HG02970 (cell line): ENCODE measurements around the gene CASR.

ENCODE experiments used
- ATAC-seq: cut with Tn5 transposase; IDR thresholded peaks from one replicate; pipeline ENCODE4 v1.9.1; 2021; ENCODE audit warnings: mild to moderate bottlenecking, moderate library complexity, moderate number of reproducible peaks; ENCODE audit not compliant: unreplicated experiment, low FRiP score

CASR gene

DNA sequence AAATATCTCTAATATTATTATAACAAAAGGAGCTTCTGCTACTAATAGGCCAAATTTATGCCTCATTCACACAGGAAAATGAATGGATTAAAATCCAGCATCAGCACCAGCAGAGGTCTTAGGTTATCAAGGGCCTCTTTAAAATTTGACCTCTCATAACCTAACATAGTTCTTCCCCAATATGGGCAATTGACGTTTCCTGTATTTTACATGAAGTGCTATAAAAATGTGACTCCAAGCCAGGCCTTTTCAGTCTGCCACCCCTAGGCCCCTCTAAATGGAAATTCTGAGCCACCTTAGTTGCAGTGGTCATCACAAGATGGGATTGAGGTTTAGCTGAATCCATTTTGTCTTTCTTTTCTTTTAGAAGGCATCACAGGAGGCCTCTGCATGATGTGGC, 70.1 kb downstream of the CASR start:
- ATAC-seq: no peak

DNA sequence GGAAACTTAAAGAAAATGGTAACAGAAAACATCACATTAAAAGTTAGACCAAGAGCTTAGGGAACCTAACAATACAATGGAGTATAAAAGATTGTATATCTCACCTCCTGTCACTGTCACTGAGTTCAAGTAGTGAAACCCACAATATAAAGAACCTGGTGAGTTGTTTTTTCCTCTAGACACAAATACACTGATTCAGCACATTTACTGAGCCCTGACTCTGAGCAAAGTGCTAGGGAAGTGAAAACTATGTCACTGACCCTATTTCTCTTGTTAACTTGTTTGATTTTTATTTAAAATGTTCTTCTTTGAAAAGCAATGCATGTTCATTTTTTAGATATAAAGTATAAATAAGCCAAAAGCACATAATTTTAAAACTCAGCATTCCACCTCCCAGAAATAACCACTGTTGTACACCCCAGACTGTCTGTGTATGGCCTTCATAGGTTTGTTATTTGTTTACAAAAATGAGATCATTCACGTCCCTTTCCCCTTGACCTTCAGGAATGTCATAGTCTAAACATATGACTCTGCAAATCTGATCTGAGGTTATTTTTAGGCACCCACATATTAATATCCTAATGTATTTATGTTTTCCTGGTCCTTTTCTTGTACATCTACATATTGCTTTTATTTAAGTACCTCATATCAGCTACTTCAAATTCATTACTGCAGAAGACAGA, 72.4 kb downstream of the CASR start:
- ATAC-seq: no peak

DNA sequence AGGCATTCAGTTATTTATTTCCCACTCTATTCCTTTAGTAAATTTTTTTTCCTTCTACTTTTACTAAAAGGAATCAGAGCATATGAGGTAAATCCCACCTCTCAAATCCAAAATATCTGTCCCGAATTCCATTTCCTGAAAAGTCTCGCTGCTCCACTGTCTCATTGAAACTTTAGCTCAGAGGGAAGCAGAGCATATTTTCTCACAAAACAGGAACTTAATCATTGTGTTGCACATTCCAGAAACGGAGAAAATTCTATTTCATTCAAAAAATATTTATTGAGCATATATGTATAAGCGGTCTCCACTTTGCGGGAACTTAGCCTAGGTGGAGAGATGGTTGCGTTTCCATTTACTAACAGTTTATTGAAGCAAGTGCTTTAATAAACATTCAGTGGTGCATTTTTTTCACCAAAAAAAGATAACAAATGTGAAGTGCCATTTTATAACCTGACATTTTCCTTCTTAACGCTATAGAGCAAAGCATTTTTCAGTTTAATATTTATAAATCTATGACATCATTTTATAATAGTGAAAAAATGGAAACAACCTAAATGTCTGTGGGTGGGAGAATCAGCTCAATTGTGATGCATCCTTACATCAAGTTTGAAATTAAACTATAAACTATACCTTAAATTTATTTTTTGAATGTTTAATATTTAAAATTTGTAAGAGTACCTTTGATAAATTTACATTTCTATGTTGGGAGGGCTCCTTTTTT, 74.3 kb downstream of the CASR start:
- ATAC-seq: no peak

DNA sequence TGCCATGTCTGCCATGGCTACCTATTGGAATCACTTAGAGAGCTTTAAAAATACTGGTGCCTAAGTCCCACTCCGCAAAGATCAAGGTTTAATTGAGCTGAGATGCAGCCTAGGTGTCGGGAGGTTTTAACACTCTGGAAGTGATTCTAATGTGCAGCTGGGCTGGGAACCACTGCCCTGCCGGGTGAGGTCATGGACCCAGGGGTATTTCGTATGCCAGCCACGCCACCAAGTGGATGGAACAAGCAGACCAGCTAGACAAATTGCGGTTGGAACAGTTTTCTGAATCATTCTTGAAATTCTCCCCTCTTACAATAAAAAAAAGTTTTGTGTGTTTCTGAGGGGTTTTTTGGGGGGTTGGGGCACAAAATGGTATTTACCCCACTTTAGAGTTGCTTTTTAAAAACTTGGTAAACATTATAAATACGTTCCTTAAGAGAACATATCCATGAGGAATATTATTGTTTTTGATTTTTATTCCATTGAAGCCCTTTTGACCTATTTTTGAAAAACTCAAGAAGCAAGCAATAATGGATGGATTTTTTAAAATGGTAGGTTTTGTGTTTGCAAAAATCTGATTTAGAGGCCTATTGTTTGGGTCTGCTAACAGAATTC, 75.4 kb downstream of the CASR start:
- no peak for ATAC-seq

DNA sequence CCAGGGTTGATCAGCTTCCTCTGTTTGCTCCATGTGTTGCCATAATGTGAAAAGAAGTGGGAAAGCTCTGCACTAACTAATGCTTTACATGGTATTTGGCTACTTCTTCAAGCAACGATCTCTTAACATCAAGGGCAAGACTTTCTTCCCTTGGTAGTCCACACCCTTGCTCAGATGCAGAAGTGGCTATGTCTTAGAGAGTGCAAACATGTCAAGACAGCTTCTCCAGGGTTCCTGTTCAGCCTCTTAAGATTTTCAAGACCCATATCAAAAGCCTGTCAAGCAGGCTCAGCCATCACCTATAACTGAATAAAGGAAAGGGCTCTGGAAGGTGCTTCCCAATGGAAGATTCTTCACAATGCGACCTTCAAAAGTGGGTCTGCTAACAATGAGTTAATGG, 76.7 kb downstream of the CASR start:
- no peak for ATAC-seq

DNA sequence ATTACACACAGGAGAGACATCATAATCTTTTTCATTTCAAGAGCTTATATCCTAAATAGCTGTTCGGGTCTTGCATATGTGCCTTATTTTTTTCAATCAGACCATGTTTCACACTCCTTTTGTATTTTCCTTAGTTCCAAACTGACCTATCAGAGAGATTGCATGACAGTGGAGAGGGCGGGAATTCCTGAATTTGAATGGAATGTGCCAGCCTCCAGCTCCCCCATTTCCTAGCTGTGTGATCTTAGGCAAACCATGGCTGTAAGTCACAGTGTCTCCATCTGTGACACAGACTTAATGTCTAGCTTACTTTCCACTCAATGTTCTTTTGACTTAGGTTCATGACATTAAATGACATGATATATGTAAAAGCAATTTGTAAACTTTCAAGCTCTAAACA, 79.6 kb downstream of the CASR start:
- ATAC-seq: no peak

DNA sequence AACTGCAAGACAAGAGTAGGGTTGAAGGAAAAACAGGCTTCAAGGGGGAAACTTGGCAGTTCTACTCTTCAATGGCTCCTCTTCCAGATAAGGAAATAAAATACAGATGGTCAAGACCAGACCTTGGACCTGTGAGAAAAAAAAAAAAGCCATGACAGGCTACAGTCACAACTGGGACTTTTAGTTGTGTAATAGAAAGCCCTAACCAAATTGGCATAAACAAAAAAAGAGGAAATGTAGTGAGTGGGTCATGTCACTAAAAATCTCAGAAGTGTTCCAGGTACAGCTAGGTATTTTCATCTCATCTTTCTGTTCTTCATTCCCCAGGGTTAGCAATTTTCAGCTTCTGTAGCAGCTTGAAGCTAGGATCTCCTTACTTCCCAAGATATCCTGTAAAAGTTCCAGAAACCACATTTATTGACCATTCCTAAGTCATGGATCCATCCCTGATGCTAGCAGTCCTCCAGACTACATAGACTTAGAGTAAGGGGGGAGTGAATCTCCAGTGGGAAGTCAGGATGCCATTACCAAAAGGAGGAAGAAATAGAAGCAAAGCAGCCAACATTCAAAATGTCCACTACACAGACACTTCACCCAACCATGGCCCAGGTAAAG, 80.6 kb downstream of the CASR start:
- no peak for ATAC-seq

DNA sequence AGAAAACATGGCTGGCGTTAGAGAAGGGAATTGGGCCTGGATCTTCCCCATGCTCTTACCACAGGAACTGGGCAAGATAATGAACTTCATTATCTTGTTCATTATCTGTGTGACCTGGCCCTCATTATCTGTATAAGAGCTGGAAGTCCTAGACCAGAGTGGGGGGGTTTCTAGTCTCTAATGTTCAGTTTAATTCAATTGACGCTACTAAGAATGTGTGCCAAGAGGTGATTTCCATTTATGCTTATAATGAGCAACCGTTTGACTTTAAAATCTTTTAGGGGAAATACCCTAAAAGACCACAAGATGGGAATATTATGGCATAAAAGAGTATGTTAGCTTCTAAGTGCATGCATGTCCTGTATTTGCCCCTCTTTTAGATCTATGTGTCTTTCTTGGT, 82.5 kb downstream of the CASR start:
- ATAC-seq: no peak

DNA sequence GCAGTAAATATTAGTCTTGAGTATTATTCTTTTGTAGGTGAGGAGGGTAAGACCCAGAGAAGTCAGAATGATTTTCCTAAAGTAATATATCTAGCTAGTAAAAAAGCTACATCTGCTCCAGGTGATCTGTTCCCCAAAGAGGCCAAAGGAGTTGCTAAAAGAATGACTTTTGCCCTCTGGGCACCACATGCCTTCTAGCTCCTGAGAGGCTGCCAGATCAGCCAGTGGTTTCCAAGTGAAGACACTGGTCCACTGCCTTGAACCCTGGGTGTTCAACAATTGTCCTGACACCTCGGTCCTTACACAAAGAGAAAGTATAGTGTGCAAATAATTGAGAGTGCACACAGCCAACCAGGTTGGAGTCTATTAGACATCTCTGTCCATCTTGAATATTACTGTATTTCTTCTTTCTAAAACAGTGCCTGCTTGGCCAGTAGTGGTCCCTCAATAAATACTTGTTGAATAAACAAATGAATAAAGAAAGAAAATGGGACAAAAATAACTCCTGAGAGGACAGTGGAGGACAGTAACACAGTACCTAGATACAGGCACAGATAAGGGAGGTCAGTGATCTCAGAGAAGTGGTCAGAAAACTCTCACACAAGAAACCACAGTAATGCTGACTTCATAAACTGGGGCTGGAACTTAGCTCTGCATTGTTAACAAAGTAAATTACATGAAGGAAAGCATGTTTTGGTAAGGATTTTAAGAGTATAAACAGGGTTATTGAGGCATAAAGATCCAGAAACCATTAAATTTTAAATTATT, 85.0 kb downstream of the CASR start:
- no peak for ATAC-seq

DNA sequence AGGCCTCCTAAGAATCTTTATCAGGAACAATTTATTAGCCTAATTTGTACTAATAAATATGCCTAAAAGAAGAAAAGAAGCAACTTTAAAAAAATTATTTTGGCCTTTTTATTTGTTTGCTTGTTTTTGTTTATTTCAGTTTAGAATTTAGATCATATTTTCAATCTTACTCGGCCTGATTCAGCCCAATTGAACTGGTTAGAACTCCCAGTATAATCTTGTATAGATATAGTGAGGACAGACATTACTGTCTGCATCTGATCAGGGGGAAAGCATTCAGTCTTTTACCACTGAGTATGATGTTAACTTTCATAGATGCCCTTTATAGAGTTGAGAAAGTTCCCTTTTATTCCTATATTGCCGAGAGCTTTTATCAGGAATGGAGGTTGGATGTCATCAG, 85.6 kb downstream of the CASR start:
- no peak for ATAC-seq

DNA sequence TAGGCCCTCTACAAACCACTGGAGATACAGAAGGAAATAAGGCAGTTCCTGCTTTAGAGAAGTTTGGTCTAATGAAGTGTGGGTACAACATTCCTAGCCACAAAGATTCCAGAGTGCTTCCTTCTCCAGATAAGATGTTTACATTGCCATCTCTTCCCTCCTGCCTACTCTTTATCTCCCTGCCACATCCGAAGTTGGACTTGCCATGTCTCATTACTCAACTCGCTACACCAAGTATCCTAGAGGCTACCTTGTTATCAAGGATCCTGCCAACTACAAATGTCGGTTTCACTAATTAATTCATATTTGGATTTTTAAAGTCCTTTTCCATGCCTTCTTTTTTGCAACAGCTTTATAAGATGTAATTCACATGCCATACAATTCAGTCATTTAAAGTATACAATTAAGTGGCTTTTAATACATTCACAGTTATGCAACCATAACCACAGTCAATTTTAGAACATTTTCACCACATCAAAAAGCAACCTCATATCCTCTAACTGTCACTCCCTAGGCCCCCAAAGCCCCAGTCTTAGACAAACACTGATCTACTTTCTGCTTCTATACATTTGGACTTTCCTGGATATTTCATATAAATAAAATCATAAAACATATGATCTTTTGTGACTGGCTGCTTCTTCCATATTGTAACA, 87.9 kb downstream of the CASR start:
- ATAC-seq: no peak

DNA sequence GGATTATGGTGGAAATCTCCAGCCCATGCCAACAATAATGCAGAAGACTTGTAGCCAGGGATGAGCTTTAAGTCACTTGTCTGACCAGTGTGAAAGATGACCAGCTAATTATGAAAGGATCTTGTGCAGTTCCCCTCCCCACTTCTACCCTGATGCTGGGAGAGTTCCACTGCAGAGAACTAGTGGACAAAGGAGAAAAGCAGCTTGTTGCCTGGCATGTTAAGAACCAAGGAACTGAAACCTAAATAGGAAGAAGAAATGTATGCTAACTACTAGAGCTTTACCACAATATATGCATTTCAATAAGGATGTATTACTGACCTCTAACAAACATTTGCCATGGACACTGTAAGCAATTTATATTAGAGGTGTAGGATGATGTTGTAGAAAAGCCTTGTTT, 89.4 kb downstream of the CASR start:
- ATAC-seq: no peak

DNA sequence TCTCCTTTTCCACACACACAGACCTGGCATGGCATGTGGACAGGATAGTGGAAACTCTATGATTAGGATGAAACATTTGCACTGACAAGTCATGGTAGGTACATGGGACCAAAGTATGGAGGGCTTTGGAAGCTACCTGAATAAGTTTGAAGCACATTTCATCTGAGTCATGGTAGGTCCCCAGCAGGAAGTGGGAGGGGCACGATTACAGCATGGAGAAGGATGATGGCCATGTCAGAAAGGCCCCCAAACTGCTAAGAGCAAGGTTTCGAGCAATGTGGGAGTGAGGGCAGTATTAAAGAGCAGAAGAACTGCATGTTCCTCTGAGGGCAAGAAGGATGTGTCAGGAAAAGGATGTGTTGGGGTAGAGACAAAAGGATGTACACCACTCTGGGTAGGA, 90.0 kb downstream of the CASR start:
- no peak for ATAC-seq

DNA sequence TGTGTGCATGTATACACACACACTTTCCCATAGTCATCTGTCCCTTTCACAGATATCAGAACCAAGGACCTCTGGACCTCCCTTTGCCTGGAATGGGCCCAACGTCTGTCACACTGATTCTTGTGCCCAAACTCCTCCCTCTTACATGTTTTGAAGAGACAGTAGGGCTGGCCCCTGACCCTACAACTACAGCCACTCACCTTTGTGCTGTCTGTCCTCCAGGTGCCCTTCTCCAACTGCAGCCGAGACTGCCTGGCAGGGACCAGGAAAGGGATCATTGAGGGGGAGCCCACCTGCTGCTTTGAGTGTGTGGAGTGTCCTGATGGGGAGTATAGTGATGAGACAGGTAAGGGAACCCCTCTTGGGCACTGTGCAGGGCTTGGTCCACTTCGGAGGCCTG, 98.4 kb downstream of the CASR start:
- no peak for ATAC-seq

DNA sequence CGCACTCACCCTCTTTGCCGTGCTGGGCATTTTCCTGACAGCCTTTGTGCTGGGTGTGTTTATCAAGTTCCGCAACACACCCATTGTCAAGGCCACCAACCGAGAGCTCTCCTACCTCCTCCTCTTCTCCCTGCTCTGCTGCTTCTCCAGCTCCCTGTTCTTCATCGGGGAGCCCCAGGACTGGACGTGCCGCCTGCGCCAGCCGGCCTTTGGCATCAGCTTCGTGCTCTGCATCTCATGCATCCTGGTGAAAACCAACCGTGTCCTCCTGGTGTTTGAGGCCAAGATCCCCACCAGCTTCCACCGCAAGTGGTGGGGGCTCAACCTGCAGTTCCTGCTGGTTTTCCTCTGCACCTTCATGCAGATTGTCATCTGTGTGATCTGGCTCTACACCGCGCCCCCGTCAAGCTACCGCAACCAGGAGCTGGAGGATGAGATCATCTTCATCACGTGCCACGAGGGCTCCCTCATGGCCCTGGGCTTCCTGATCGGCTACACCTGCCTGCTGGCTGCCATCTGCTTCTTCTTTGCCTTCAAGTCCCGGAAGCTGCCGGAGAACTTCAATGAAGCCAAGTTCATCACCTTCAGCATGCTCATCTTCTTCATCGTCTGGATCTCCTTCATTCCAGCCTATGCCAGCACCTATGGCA, 100.5 kb downstream of the CASR start:
- no peak for ATAC-seq

DNA sequence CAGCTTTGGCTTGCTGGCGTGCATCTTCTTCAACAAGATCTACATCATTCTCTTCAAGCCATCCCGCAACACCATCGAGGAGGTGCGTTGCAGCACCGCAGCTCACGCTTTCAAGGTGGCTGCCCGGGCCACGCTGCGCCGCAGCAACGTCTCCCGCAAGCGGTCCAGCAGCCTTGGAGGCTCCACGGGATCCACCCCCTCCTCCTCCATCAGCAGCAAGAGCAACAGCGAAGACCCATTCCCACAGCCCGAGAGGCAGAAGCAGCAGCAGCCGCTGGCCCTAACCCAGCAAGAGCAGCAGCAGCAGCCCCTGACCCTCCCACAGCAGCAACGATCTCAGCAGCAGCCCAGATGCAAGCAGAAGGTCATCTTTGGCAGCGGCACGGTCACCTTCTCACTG, 101.0 kb downstream of the CASR start:
- no peak for ATAC-seq

DNA sequence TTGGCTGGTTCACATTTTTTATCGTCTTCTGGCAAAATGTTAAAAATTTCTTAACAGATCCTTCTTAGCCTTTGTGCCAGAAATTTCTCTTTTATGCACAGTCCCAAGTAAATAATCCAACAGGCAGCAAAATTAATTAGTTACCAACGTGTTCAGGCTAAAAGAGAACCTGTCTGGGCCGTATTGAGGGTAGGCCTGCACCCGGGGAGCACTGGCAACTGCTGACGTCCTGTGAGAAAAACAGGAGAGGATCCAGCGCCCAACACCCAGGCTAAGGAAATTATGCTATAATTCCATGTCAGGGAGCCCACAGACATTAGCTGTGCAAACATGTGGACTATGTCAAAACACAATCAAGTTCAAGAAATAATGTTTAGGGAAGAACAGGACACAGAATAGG, 110.9 kb downstream of the CASR start:
- ATAC-seq: no peak

DNA sequence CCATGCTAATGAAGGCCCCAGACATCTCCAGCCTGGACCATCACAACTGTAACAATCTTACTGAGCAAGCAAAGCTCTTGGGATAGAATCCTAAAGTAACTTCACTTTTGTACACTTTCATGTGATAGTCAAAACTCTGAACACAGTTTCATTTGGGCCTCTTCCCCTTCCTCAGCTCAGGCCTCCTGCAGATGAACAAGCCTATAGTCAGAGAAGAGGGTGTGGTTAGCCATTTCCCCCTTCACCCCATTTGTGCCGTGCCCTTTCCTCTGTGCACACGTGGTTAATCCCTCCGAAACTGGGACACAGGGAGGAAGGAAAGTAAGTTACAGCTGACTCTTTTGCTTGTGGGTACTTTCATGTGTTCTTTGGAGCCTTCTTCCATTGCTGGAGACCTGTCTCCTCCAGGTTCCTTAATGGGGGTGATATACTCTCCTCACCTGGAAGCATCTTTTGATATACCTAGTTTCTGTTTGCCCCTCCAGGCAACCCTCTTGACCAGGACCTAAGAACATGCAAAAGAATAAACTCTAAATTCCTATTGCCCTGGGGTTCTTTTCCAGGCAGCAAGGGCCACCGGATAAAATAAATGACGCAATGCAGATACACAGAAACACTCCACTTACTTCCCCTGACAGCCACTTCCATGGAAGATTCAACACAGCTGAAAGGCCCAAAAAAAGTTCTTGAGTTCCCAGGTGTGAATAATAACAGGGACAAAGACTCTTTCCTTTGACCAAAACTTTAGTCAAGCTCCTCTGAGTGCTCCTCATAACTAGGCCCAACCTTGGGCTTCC, 112.0 kb downstream of the CASR start:
- ATAC-seq: no peak

DNA sequence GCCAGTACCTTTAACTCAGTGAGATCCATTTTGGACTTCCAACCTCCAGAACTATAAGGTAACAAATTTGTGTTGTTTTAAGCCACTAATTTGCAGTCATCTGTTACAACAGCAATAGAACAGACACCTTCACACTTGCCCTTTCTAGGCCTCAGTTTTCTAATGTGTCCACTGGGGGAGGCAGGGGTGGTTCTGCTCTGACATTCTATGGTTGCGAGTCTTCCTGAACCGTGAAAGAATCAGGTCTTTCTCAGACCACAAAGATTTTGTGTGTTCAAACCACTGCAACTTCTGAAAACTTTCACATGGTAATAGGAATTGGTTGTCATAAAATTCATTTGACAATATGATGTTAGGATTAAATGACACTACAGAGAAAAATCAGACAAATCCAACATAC, 114.8 kb downstream of the CASR start:
- no peak for ATAC-seq
